ENCODE results near the gene MEGF11.

Gene MEGF11

GRCh38 chr15:66078929-66079275, 174.6 kb downstream of the MEGF11 start:
- DNase-seq, result no peak

GRCh38 chr15:66078196-66078928, 175.2 kb downstream of the MEGF11 start:
- no peak for DNase-seq

GRCh38 chr15:66077320-66077663, 176.3 kb downstream of the MEGF11 start:
- DNase-seq, result no peak

- DNase-seq, result no peak
Measured at GRCh38 chr15:66076591-66077319, 176.8 kb downstream of the MEGF11 start.

GRCh38 chr15:66075947-66076346, 177.6 kb downstream of the MEGF11 start:
- DNase-seq, result no peak

- DNase-seq, result no peak
Measured at GRCh38 chr15:66072616-66073361, 180.8 kb downstream of the MEGF11 start.

- no peak for DNase-seq
Measured at GRCh38 chr15:66071921-66072295, 181.6 kb downstream of the MEGF11 start.

GRCh38 chr15:66071160-66071920, 182.2 kb downstream of the MEGF11 start:
- DNase-seq, result no peak

- DNase-seq, result no peak
Measured at GRCh38 chr15:66070220-66070934, 183.2 kb downstream of the MEGF11 start.

- no peak for DNase-seq
Measured at GRCh38 chr15:66069751-66070150, 183.8 kb downstream of the MEGF11 start.

GRCh38 chr15:66068801-66069200, 184.7 kb downstream of the MEGF11 start:
- no peak for DNase-seq

GRCh38 chr15:66067687-66068086, 185.9 kb downstream of the MEGF11 start:
- no peak for DNase-seq

GRCh38 chr15:66066481-66066880, 187.1 kb downstream of the MEGF11 start:
- DNase-seq, result no peak

- no peak for DNase-seq
Measured at GRCh38 chr15:66066005-66066404, 187.5 kb downstream of the MEGF11 start.

GRCh38 chr15:66065325-66065724, 188.2 kb downstream of the MEGF11 start:
- no peak for DNase-seq

- no peak for DNase-seq
Measured at GRCh38 chr15:66063147-66063546, 190.4 kb downstream of the MEGF11 start.

GRCh38 chr15:66057089-66057488, 196.5 kb downstream of the MEGF11 start:
- DNase-seq, result no peak

- DNase-seq, result no peak
Measured at GRCh38 chr15:66053991-66054390, 199.6 kb downstream of the MEGF11 start.

- no peak for DNase-seq
Measured at GRCh38 chr15:66051833-66052232, 201.7 kb downstream of the MEGF11 start.

- no peak for DNase-seq
Measured at GRCh38 chr15:66050264-66050663, 203.3 kb downstream of the MEGF11 start.

- DNase-seq, result no peak
Measured at GRCh38 chr15:66049353-66049752, 204.2 kb downstream of the MEGF11 start.

- DNase-seq, result no peak
Measured at GRCh38 chr15:66047321-66048024, 206.1 kb downstream of the MEGF11 start.

Measured in stimulated activated CD4-positive, alpha-beta T cell treated with anti-CD3 and anti-CD28 coated beads, Interleukin-4, amount 100 ng/mL, for 1 hour (primary cell).